HUES64 (cell line): Measurements from ENCODE around the gene SMAD4.

Experiments used
- H3K27ac ChIP-seq: 2 replicates; pipeline ENCODE4 v1.7.0; 2013; ENCODE audit warnings: low read depth, low read length, inconsistent platforms
- H3K27me3 ChIP-seq: 2 replicates; pipeline ENCODE4 v1.6.1; 2013; ENCODE audit warnings: mild to moderate bottlenecking, low read length; ENCODE audit not compliant: insufficient read depth
- H3K36me3 ChIP-seq: 2 replicates; pipeline ENCODE4 v1.6.1; 2013; ENCODE audit warnings: mild to moderate bottlenecking, low read length; ENCODE audit not compliant: insufficient read depth
- H3K4me1 ChIP-seq: 2 replicates; pipeline ENCODE4 v1.6.1; 2013; ENCODE audit warnings: mild to moderate bottlenecking, low read length, moderate library complexity; ENCODE audit not compliant: insufficient read depth
- H3K4me3 ChIP-seq: 2 replicates; pipeline ENCODE4 v1.5.1; 2013; ENCODE audit warnings: mild to moderate bottlenecking, low read length, moderate library complexity
- H3K9ac ChIP-seq: 2 replicates; pipeline ENCODE4 v1.6.1; 2013; ENCODE audit warnings: mild to moderate bottlenecking, low read depth, low read length
- H3K9me3 ChIP-seq: 2 replicates; pipeline ENCODE4 v1.6.1; 2013; ENCODE audit warnings: low read depth, low read length; ENCODE audit not compliant: insufficient read depth
- WGBS: fragments of 150-250, 120-280 bp; methylation state at CpG from one replicate; pipeline ENCODE4 v1.1.7; 2013; ENCODE audit warnings: missing lambda C conversion rate; 5-methylcytosine and 5-hydroxymethylcytosine counted together

The SMAD4 gene

DNA sequence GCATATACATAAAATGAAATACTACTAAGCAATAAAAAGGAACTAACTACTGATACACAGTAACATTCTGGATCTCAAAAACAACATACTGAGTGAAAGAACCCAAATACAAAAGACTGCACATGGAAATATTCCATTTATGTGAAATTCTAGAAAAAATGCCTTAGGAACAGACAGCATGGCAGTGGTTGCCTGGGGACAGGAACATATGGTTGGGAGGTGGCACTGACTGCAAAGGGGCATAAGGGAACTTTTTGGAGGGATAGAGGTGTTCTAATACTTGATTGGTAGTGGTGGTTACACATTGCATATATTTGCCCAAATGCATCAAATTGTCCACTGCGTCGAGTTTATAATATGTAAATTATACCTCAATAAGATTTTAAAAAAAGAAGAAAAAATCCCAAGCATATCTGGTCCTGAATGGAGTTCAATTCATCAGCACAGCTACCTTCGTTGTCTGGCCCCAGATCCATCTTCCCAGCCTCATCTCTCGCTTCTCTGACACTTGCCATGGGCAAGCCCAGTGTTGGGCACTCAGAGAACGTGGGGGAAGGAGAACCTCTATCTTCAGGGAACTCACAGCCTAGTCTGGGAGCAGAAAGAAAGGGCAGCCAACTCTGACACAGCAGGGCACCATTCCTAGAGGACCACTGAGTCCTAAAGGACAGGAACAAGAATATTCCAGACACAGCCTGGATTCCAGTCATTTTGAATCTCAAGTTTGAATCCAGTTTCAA is 8.6 kb upstream of the SMAD4 start:
- 95% methylated on average over 5 of the region's 5 CpGs for WGBS
- Histone ChIP-seq H3K27me3 (no peaks in the 10 kb centered on the region), H3K27ac (no peak overlapping the region), H3K9me3 (no peaks in the 10 kb centered on the region; the same call in 1 of the 2 replicates), H3K9ac (no peak overlapping the region), H3K4me1 (peaks cover 14% of the 10 kb centered on the region), H3K4me3 (no peak overlapping the region), H3K36me3 (peaks cover 5% of the 10 kb centered on the region)

DNA sequence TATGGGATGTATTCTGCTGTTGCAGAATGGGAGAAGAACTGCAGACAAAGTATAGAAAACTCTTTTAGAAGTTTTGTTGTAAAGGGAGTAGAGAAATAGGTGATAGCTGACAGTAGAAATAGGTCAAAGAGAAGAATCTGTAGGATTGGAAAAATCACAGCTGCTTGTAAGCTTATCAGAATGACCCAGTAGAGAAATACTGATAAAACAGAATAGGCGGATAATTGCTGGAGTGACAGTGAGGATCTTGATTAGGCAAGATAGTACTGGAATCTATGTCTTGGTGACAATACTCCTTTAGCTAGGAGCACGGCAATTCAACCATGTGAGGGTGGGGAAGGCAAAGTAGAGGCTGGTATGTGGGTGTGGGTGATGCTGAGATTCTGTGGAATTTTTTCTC is 4.5 kb upstream of the SMAD4 start:
- 82% methylated on average over 2 of the region's 2 CpGs for WGBS
- Histone ChIP-seq H3K27me3 (no peaks in the 10 kb centered on the region), H3K27ac (no peak overlapping the region), H3K4me3 (no peak overlapping the region), H3K36me3 (peaks cover 5% of the 10 kb centered on the region), H3K9me3 (no peaks in the 10 kb centered on the region; the same call in 1 of the 2 replicates), H3K4me1 (peaks cover 24% of the 10 kb centered on the region), H3K9ac (no peak overlapping the region)

- Histone ChIP-seq H3K27me3 (no peaks in the 10 kb centered on the region), H3K36me3 (peaks cover 6% of the 10 kb centered on the region), H3K4me1 (peaks cover 44% of the 10 kb centered on the region), H3K9me3 (no peaks in the 10 kb centered on the region; the same call in 1 of the 2 replicates), H3K9ac (no peak overlapping the region), H3K27ac (peak overlapping the region; percentile 64; the same call in 1 of the 2 replicates), H3K4me3 (peak overlapping the region; percentile 7; the same call in 1 of the 2 replicates)
- WGBS = 47% methylated on average over 3 of the region's 4 CpGs
Measured at GRCh38 chr18:51028201-51028805, 1.7 kb upstream of the SMAD4 start.

- H3K4me1 ChIP-seq = peaks cover 49% of the 10 kb centered on the region
- peak overlapping the region; percentile 59; the same call in 1 of the 2 replicates for H3K27ac ChIP-seq
- H3K9ac ChIP-seq = peak overlapping the region; percentile 98
- no peaks in the 10 kb centered on the region for H3K27me3 ChIP-seq
- H3K9me3 ChIP-seq = no peaks in the 10 kb centered on the region
- H3K4me3 ChIP-seq = peak overlapping the region; percentile 92
- peaks cover 12% of the 10 kb centered on the region for H3K36me3 ChIP-seq
- WGBS = 51% methylated on average over 10 of the region's 10 CpGs
Measured at GRCh38 chr18:51029378-51029693, 677 bp upstream of the SMAD4 start.

DNA sequence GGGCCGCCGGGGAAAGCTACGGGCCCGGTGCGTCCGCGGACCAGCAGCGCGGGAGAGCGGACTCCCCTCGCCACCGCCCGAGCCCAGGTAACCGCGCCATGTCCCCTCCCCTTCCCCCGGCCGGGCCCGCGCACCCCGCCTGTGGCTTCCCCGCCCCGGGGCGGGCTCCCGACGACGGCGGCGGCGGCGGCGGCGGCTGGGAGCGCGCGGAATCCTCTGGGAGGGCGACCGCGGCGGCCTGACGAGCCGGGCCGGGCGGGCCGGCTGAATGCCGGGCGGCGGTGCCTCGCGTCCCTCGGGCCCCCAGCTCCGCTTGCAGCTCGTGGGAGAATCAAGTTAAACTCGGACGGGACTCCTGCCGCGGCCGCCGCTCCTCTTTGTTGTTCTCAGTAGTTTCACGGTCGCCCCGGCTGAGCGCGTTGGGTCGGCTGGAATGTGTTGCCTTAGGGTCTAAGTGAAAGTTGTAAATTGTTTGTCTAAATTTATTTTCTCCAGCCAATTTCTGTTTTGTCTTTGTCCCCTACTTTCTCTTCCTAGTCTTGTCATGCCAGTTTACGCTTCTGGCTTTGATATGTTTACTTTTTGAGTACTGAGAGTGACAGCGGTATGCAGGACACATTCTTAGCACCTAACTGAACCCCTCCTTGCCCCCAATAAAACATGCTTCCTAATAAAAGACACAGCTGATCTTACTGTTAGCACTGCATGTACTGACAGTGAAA is 685 bp downstream of the SMAD4 start:
- peaks cover 10% of the 10 kb centered on the region for H3K36me3 ChIP-seq
- no peaks in the 10 kb centered on the region for H3K27me3 ChIP-seq
- peak overlapping the region; percentile 98 for H3K9ac ChIP-seq
- WGBS = under 1% methylated on average over 64 of the region's 66 CpGs
- no peaks in the 10 kb centered on the region for H3K9me3 ChIP-seq
- peak overlapping the region; percentile 92 for H3K4me3 ChIP-seq
- H3K4me1 ChIP-seq = peaks cover 60% of the 10 kb centered on the region
- peak overlapping the region; percentile 97 for H3K27ac ChIP-seq

DNA sequence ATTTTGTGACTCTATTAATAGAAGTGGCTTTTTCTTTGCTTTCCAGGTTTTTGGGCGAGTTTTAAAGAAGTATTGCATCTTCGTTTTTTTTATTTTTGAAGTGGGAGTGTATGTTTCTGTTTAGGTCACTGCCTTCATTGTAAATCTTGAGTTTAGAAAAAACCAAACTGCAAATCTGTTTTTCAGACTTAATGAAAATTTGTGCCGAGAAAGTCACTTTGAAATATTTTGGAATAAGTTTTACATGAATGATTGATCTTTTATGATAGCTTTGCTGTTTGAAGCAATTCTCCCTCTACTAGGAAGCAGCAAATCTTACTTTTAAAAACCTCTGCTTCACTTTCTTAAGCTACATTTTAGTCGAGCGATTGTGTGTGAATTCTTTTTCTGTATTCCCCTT is 2.2 kb downstream of the SMAD4 start:
- Histone ChIP-seq H3K9ac (peak overlapping the region; percentile 52), H3K27ac (peak overlapping the region; percentile 12; the same call in 1 of the 2 replicates)

DNA sequence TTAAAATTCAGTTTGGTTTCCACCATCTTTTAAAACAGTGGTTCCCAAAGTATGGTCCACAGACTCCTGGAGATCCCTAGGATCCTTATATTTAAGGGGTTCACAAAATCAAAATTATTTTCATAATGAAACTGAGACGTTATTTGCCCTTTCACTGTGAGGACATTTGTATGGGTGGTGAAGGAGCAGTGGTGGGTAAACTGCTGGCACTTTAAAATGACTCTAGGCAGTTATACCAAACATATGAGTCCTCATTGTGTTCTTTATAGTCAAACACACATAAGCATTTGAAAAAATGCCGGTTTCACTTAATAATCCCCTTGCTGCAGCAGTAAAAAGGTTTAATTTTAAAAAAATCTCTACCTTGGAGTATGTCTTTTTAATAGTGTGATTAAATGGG is 7.2 kb downstream of the SMAD4 start:
- Histone ChIP-seq H3K36me3 (peaks cover 13% of the 10 kb centered on the region), H3K4me1 (peaks cover 69% of the 10 kb centered on the region), H3K4me3 (no peak overlapping the region), H3K27ac (no peak overlapping the region), H3K9ac (no peak overlapping the region), H3K9me3 (no peaks in the 10 kb centered on the region), H3K27me3 (no peaks in the 10 kb centered on the region)
- WGBS = 92% methylated on average over 1 of the region's 2 CpGs

More for the DNA sequence above, 2.2 kb downstream of the SMAD4 start:
- H3K9me3 ChIP-seq = no peaks in the 10 kb centered on the region
- peaks cover 13% of the 10 kb centered on the region for H3K36me3 ChIP-seq
- peaks cover 69% of the 10 kb centered on the region for H3K4me1 ChIP-seq
- no peaks in the 10 kb centered on the region for H3K27me3 ChIP-seq
- H3K4me3 ChIP-seq = peak overlapping the region; percentile 92
- 45% methylated on average over 5 of the region's 5 CpGs for WGBS

GRCh38 chr18:51038110-51038509 is 8.1 kb downstream of the SMAD4 start:
- Histone ChIP-seq H3K9ac (no peak overlapping the region), H3K4me1 (peaks cover 67% of the 10 kb centered on the region), H3K27me3 (no peaks in the 10 kb centered on the region), H3K4me3 (no peak overlapping the region), H3K36me3 (peaks cover 13% of the 10 kb centered on the region), H3K9me3 (no peaks in the 10 kb centered on the region), H3K27ac (peak overlapping the region; percentile 6; the same call in 1 of the 2 replicates)
- 89% methylated on average over 6 of the region's 6 CpGs for WGBS

- Histone ChIP-seq H3K4me1 (peaks cover 64% of the 10 kb centered on the region), H3K27me3 (no peaks in the 10 kb centered on the region), H3K36me3 (peaks cover 6% of the 10 kb centered on the region), H3K4me3 (no peak overlapping the region), H3K27ac (peak overlapping the region; percentile 24; the same call in 1 of the 2 replicates), H3K9me3 (no peaks in the 10 kb centered on the region), H3K9ac (no peak overlapping the region)
- 77% methylated on average over 5 of the region's 8 CpGs for WGBS
Measured at GRCh38 chr18:51039138-51040112, 9.4 kb downstream of the SMAD4 start.

- Histone ChIP-seq H3K9ac (no peak overlapping the region), H3K4me3 (no peak overlapping the region), H3K4me1 (peaks cover 65% of the 10 kb centered on the region), H3K36me3 (peaks cover 2% of the 10 kb centered on the region), H3K9me3 (no peaks in the 10 kb centered on the region), H3K27ac (no peak overlapping the region), H3K27me3 (no peaks in the 10 kb centered on the region)
- WGBS = 92% methylated on average over 2 of the region's 3 CpGs
Measured at GRCh38 chr18:51041677-51042352, 11.8 kb downstream of the SMAD4 start.
